GOT3 (cell line): ENCODE results near the gene KCNT2.

Source experiments
- DNase-seq: peaks from one replicate; lab custom pipeline; 2025; ENCODE audit warnings: mixed read lengths; lab: John Stamatoyannopoulos, UW

Gene KCNT2

DNA sequence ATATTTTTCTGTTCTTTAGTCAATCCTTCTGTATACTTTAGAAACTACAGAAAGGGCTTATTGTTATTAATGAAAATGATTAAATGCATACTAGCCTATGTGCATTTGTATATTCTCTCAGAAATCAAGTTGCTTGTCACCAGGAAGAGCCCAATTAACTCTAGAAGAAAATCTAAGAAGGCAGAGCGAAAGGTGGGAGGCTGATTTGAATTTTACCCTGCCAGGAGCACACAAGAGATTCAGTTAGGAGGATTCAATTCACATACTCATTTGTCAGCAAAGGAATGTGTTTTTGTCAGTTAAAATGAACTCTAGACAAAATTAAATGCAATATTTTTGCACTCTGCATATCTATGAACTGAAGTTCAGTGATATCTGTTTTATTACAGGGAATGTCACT, 411.8 kb downstream of the KCNT2 start:
- no peak for DNase-seq

DNA sequence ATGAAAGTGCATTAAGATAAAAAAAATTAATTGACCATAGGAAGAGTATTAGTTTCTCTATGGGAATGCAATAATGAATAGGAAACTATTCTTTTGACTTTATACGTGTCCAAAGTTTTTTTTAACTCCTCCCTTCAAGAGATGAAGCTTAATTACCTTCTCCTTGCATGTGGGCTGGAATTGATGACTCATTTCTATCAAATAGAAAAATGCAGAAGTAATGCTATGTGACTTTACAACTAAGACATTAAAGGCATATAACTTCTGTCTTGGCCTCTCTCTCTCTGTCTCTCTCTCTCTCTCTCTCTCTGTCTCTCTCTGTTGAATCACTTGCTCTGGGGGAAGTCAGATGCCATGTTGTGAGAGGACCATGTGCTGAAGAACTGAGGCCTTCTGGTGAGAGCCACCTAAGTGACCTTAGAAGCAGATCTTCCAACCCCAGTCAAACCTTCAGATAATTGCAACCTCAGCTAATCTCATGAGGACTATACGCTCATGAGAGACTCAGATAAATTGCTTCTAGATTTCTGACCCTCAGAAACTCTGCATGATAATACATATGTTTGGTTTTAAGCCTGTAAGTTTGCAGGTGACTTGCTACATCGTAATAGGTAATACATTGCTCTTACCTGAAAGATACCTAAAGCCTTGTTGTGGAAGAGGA, 414.2 kb downstream of the KCNT2 start:
- no peak for DNase-seq

DNA sequence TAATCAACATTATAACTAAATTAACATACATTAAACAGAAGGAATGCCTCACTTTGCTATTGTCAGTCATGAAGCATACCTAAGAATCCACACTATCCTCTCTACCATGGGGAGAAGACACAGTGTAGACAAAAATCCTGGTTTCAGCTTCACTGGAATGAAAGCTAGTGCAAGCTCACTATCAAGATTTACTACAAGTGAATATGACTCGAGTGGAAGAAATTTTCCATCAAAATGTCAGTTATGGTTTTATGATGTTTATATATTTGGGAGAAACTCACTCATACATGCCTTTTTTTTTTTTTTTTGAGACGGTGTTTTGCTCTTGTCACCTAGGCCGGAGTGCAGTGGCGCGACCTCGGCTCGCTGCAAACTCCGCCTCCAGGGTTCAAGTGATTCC, 424.3 kb downstream of the KCNT2 start:
- DNase-seq, result no peak

GRCh38 chr1:196181594-196181878, 426.7 kb downstream of the KCNT2 start:
- DNase-seq, result no peak

- no peak for DNase-seq
Measured at GRCh38 chr1:196180847-196181593, 427.2 kb downstream of the KCNT2 start.

DNA sequence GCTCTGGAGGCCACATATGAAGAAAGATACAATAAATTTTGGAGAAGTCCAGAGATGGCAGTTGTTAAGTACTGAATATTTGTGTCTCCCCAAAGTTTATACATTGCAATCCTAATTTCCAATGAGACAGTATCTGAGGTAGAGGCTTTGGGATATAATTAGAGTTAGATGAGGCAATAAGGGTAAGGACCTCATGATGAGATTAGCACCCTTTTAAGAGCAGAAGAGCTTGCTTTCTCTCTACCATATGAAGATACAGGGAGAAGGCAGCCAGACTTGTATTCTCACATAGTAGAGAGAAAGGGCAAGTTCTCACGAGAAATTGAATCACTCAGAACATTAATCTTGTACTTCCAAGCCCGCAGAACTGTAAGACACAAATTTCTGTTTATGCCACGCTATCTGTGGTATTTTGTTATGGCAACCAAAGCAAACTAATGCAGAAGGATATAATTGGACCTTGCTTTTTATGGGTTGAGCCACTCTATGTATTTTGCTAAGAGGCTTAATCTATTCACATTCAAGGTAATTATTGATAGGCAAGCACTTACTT, 430.1 kb downstream of the KCNT2 start:
- no peak for DNase-seq
